GM18517 (cell line): ENCODE results near the gene BOLL.
"Not testable (repeated sequence)": the region's sequence is repeated elsewhere in the genome, so short reads cannot be mapped to it uniquely, and the experiment has no call there.

Source experiments
- ATAC-seq: cut with Tn5 transposase; IDR thresholded peaks from one replicate; pipeline ENCODE4 v1.9.1; 2021; ENCODE audit warnings: mild to moderate bottlenecking, moderate library complexity; ENCODE audit not compliant: unreplicated experiment

BOLL gene

GRCh38 chr2:197798187-197798586, 13.1 kb upstream of the BOLL start:
- ATAC-seq: no peak

DNA sequence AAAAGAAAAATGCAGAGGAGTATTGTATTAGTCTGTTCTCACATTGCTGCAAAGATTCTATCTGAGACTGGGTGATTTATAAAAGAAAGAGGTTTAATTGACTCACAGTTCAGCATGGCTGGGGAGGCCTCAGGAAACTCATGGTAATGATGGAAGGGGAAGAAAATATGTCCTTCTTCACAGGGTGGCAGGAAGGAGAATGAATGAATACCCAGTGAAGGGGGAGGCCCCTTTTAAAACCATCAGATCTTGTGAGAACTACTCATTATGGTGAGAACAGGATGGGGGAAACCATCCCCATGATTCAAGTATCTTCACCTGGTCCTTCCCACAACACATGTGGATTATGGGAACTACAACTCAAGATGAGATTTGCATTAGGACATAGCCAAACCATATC, 10.2 kb upstream of the BOLL start:
- ATAC-seq: no peak

GRCh38 chr2:197793456-197793855, 8.3 kb upstream of the BOLL start:
- no peak for ATAC-seq

GRCh38 chr2:197786010-197786877, 1.1 kb upstream of the BOLL start:
- peak; percentile 61 for ATAC-seq

GRCh38 chr2:197782126-197782525, 3.0 kb downstream of the BOLL start:
- no peak for ATAC-seq

- no peak for ATAC-seq
Observed at GRCh38 chr2:197779261-197779660, 5.9 kb downstream of the BOLL start.

- ATAC-seq: no peak
Observed at GRCh38 chr2:197777823-197778407, 7.2 kb downstream of the BOLL start.

GRCh38 chr2:197760293-197760657, 24.8 kb downstream of the BOLL start:
- ATAC-seq: no peak

DNA sequence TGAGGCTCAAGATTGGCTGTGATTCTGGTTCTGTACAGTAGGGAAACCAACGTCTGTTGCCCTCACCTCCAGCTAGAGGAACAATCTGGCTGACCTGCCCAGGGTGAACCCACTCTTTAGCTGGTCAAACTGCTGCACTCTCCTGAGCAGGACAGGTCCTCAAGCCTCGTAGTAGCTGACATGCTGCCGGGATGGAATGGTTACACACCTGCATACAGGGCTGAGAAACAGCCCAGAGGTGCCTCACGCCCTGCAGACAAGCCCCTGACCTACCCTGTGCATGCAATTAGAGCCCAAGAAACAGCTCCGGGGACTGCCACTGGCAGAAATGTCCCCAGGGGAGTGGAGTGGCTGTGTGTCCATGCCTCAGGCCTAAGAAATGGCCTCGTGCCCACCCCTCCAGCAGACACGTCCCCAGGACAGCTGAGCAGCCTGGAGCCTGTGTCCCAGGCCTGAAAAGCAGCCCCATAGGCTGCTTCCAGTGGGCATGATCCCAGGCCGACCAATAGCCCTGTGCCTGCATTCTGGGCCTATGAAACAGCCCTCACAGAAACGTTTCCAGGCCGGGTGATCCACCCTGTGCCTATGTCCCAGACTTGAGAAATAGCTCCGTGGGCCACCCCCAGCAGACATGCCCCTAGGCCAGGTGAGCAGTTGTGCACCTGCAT, 25.4 kb downstream of the BOLL start:
- no peak for ATAC-seq

GRCh38 chr2:197759013-197759412, 26.1 kb downstream of the BOLL start:
- no peak for ATAC-seq

DNA sequence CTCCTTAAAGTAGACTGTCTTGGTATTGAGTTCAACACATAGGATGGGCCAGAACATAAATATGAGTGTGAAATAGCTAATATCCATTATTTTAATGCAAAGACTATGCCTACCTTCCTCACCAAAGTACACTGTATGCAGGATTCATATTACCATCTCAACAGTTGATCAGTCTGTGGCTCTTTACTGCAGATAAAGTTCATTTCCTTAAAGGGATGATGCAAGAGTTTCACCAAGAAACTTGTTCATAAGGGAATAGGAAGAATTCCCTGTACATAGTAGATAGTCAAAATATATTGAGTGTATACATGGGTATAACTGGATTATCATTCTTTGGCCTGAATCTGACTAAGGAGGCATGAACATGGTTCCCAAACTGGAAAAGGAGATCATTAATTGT, 44.9 kb downstream of the BOLL start:
- ATAC-seq: no peak

GRCh38 chr2:197728555-197729544, 56.3 kb downstream of the BOLL start:
- ATAC-seq: not testable (repeated sequence)

GRCh38 chr2:197727011-197727410, 58.1 kb downstream of the BOLL start:
- ATAC-seq: no peak

DNA sequence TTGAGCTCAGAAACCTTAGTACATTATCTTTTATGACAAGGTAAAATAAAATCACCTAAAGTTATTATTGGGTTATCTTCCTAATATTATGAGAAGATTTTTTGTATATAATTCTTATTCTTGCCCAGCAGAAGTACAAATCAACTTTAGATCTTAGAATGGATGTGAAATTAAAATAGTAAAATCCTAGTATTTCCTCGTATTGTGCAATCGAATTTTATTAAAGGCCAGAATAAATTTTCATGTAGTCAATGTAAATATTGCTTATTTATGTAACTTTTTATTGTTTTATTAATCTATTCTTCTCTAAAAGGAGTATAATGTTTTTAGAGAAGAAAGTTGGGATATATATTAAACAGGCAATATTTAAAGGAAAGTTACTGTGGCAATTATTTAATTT, 67.3 kb downstream of the BOLL start:
- no peak for ATAC-seq

GRCh38 chr2:197713271-197713670, 71.8 kb downstream of the BOLL start:
- ATAC-seq: no peak

DNA sequence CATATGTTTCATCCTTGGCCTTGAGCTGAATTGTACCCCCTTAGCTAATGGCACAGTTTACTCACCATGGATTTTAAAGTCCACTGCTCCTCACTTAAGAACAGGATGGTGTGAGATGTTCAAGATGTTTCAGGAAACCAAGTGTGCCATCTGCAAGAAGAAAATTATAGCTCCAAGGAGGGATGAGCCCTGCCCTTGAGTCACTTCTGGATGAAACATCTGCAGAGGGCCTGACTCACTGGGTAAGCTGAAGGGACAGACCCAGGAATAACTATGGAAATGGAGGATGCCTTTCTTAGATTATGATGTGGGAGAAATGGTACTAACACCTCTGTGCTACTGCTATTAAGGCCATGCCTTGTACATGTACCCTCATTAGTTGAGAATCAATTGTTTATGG, 73.5 kb downstream of the BOLL start:
- ATAC-seq: no peak

GRCh38 chr2:197710424-197711042, 74.6 kb downstream of the BOLL start:
- peak; percentile 70 for ATAC-seq

- ATAC-seq: not testable (repeated sequence)
Observed at GRCh38 chr2:197709140-197709539, 76.0 kb downstream of the BOLL start.

- no peak for ATAC-seq
Observed at GRCh38 chr2:197708331-197708730, 76.8 kb downstream of the BOLL start.
